PC-3 (cell line): Measurements from ENCODE around the gene VWC2L.

Experiments used
- EZH2 ChIP-seq: fragments of 300-600 bp; sonication (generic); IDR thresholded peaks from one replicate; pipeline ENCODE4 v1.6.1; 2017; ENCODE audit warnings: antibody characterized with exemption, mild to moderate bottlenecking, low read length; ENCODE audit not compliant: unreplicated experiment
- EZH2phosphoT487 ChIP-seq: fragments of 300-600 bp; sonication (generic); IDR thresholded peaks from 2 replicates; pipeline ENCODE4 v1.6.1; 2018; ENCODE audit warnings: mild to moderate bottlenecking, antibody characterized with exemption, low read length, borderline replicate concordance
- TF ChIP-seq, protein P1 (sequence below): fragments of 300-600 bp; sonication (generic); conservative IDR thresholded peaks from 2 replicates; pipeline ENCODE4 v1.5.1; 2017; ENCODE audit warnings: antibody characterized with exemption, low read depth, mild to moderate bottlenecking, low read length

DNA sequence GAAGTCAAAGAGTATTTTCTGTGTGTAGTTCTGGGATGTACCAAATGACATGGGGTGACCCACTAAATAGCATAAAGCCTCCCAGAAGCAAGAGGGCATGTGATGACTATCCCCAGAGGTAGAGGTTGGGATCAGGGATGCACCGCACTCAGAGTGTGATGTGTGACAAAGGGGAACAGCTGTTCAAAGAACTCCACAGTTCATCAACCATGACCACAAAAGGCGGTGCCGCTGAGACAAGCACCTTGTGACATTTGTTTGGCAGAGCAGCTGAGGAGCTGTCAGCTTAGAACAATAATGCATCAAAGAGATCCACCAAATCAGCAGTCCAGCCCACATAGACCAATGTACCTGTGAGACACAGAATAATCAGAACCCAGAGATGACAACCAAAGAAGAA, 81.3 kb downstream of the VWC2L start:
- TF ChIP-seq, protein P1, sequence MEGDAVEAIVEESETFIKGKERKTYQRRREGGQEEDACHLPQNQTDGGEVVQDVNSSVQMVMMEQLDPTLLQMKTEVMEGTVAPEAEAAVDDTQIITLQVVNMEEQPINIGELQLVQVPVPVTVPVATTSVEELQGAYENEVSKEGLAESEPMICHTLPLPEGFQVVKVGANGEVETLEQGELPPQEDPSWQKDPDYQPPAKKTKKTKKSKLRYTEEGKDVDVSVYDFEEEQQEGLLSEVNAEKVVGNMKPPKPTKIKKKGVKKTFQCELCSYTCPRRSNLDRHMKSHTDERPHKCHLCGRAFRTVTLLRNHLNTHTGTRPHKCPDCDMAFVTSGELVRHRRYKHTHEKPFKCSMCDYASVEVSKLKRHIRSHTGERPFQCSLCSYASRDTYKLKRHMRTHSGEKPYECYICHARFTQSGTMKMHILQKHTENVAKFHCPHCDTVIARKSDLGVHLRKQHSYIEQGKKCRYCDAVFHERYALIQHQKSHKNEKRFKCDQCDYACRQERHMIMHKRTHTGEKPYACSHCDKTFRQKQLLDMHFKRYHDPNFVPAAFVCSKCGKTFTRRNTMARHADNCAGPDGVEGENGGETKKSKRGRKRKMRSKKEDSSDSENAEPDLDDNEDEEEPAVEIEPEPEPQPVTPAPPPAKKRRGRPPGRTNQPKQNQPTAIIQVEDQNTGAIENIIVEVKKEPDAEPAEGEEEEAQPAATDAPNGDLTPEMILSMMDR = no peak
- TF ChIP-seq EZH2phosphoT487 (no peak), EZH2 (no peak)
